HEK293 (cell line): ENCODE measurements around the gene RNF222.
A peak's percentile ranks its signal among the peaks of the same experiment; 100 is the strongest.

Experiments
- CTCF ChIA-PET: fragments of 350-600 bp; formaldehyde crosslinking; extraction: SDS; loops from one replicate; lab custom pipeline; 2021; ENCODE audit warnings: antibody characterized with exemption; lab: Yijun Ruan, JAX
- POLR2A ChIA-PET: fragments of 300-600 bp; formaldehyde crosslinking; extraction: SDS; loops from one replicate; lab custom pipeline; 2020; ENCODE audit warnings: antibody characterized with exemption, inconsistent platforms; lab: Yijun Ruan, JAX
- H3K27ac ChIP-seq: fragments of 200-500 bp; sonication (Bioruptor generic); 2 replicates; pipeline ENCODE4 v1.5.1; 2014; ENCODE audit warnings: low read depth, low read length, control low read depth, inconsistent platforms; ENCODE audit errors: extremely low read depth
- H3K36me3 ChIP-seq, 2 experiments: fragments of 200-500 bp in 1 of 2; sonication (Bioruptor generic) in 1 of 2; 1 replicate in 1 of 2; 2 replicates in 1 of 2; pipeline ENCODE4 v1.5.1; 2014 to 2017; ENCODE audit warnings: inconsistent platforms in 2 of 2, low read length in 2 of 2; ENCODE audit not compliant: control insufficient read depth in 2 of 2, insufficient read depth in 1 of 2
- H3K4me1 ChIP-seq: fragments of 200-500 bp; sonication (Bioruptor generic); 2 replicates; pipeline ENCODE4 v1.5.1; 2014; ENCODE audit warnings: mild to moderate bottlenecking, low read length, inconsistent platforms; ENCODE audit not compliant: control insufficient read depth, insufficient read depth
- H3K4me3 ChIP-seq: 2 replicates; pipeline ENCODE4 v1.5.1; 2011; ENCODE audit warnings: low read depth, mild to moderate bottlenecking, control low read depth, low read length, moderate library complexity
- H3K9me3 ChIP-seq: fragments of 200-500 bp; sonication (Bioruptor generic); 2 replicates; pipeline ENCODE4 v1.5.1; 2014; ENCODE audit warnings: low read depth, low read length, inconsistent platforms; ENCODE audit not compliant: control insufficient read depth, insufficient read depth
- BCL11B ChIP-seq: fragments of 450-650 bp; formaldehyde crosslinking; IDR thresholded peaks from 2 replicates; pipeline ENCODE4 v1.5.1; 2016; ENCODE audit warnings: low read depth, missing biosample characterization, missing genetic modification characterization
- HOXC10 ChIP-seq: sonication (generic); formaldehyde crosslinking; IDR thresholded peaks from 2 replicates; pipeline ENCODE4 v1.8.1; 2023; ENCODE audit warnings: mild to moderate bottlenecking, missing genetic modification reagents
- KLF10 ChIP-seq: fragments of 450-650 bp; IDR thresholded peaks from 2 replicates; pipeline ENCODE4 v1.5.1; 2018; ENCODE audit warnings: missing biosample characterization, mild to moderate bottlenecking, missing genetic modification characterization
- RBAK ChIP-seq: fragments of 450-650 bp; formaldehyde crosslinking; IDR thresholded peaks from 2 replicates; pipeline ENCODE4 v1.5.1; 2016; ENCODE audit warnings: missing biosample characterization, missing genetic modification characterization
- TRIM28 ChIP-seq: IDR thresholded peaks from 2 replicates; pipeline ENCODE4 v1.6.1; 2011; ENCODE audit warnings: low read length, control low read depth, borderline replicate concordance
- ZBTB1 ChIP-seq: fragments of 450-650 bp; formaldehyde crosslinking; IDR thresholded peaks from 2 replicates; pipeline ENCODE4 v1.5.1; 2016; ENCODE audit warnings: missing biosample characterization, missing genetic modification characterization
- ZNF214 ChIP-seq: fragments of 450-650 bp; formaldehyde crosslinking; IDR thresholded peaks from 2 replicates; pipeline ENCODE4 v1.5.1; 2017; ENCODE audit warnings: missing biosample characterization, mild to moderate bottlenecking, missing genetic modification characterization, borderline replicate concordance
- ZNF266 ChIP-seq: fragments of 450-650 bp; formaldehyde crosslinking; IDR thresholded peaks from 2 replicates; pipeline ENCODE4 v1.5.1; 2016; ENCODE audit warnings: missing biosample characterization, missing genetic modification characterization, low read depth
- ZNF404 ChIP-seq: fragments of 450-650 bp; formaldehyde crosslinking; IDR thresholded peaks from 2 replicates; pipeline ENCODE4 v1.5.1; 2017; ENCODE audit warnings: missing biosample characterization, missing genetic modification characterization
- ZNF654 ChIP-seq: fragments of 450-650 bp; formaldehyde crosslinking; IDR thresholded peaks from 2 replicates; pipeline ENCODE4 v1.5.1; 2016; ENCODE audit warnings: low read depth, missing biosample characterization, missing genetic modification characterization
- ZNF791 ChIP-seq: fragments of 450-650 bp; formaldehyde crosslinking; IDR thresholded peaks from 2 replicates; pipeline ENCODE4 v1.5.1; 2016; ENCODE audit warnings: missing biosample characterization, missing genetic modification characterization
- ZNF843 ChIP-seq: fragments of 450-650 bp; formaldehyde crosslinking; IDR thresholded peaks from 2 replicates; pipeline ENCODE4 v1.5.1; 2016; ENCODE audit warnings: missing biosample characterization, missing genetic modification characterization
- TF ChIP-seq, protein P1 (sequence below): fragments of 450-650 bp; formaldehyde crosslinking; IDR thresholded peaks from 2 replicates; pipeline ENCODE4 v1.5.1; 2016; ENCODE audit warnings: missing biosample characterization, missing genetic modification characterization
- TF ChIP-seq, protein P2 (sequence below): fragments of 450-650 bp; formaldehyde crosslinking; optimal IDR thresholded peaks from 2 replicates; pipeline ENCODE3; 2016; ENCODE audit warnings: missing biosample characterization, mild to moderate bottlenecking, missing genetic modification characterization
- TF ChIP-seq, protein P3 (sequence below): fragments of 450-650 bp; formaldehyde crosslinking; IDR thresholded peaks from 2 replicates; pipeline ENCODE4 v1.5.1; 2017; ENCODE audit warnings: missing biosample characterization, missing genetic modification characterization
- TF ChIP-seq, protein P4 (sequence below): fragments of 450-650 bp; formaldehyde crosslinking; IDR thresholded peaks from 2 replicates; pipeline ENCODE4 v1.5.1; 2017; ENCODE audit warnings: missing biosample characterization, mild to moderate bottlenecking, missing genetic modification characterization, moderate library complexity
- TF ChIP-seq, protein P5 (sequence below): fragments of 450-650 bp; formaldehyde crosslinking; IDR thresholded peaks from 2 replicates; pipeline ENCODE4 v1.5.1; 2016; ENCODE audit warnings: missing biosample characterization, missing genetic modification characterization
- TF ChIP-seq, protein P6 (sequence below): sonication (generic); formaldehyde crosslinking; IDR thresholded peaks from 2 replicates; pipeline ENCODE4 v1.8.1; 2022; ENCODE audit warnings: mild to moderate bottlenecking, moderate library complexity, missing genetic modification reagents

Gene RNF222

DNA sequence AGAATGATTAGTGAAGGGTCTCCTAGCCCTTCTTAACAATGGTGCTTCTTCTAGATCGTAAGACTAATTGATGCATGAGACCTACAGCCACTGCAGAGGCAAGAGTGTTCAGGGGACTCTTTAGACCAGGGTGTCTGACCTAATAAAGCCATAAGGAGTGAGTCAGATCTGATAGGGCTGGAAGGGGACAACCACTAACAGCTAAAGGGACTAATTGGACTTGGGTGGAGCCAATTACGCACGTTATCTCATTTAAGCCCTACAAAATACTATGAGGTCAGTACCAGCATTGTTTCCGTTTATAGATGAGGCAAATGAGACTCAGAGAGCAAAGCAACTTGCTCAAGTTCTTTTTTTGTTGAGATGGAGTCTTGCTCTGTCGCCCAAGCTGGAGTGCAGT, 14.5 kb upstream of the RNF222 start (continued):
- TF ChIP-seq, protein P1, sequence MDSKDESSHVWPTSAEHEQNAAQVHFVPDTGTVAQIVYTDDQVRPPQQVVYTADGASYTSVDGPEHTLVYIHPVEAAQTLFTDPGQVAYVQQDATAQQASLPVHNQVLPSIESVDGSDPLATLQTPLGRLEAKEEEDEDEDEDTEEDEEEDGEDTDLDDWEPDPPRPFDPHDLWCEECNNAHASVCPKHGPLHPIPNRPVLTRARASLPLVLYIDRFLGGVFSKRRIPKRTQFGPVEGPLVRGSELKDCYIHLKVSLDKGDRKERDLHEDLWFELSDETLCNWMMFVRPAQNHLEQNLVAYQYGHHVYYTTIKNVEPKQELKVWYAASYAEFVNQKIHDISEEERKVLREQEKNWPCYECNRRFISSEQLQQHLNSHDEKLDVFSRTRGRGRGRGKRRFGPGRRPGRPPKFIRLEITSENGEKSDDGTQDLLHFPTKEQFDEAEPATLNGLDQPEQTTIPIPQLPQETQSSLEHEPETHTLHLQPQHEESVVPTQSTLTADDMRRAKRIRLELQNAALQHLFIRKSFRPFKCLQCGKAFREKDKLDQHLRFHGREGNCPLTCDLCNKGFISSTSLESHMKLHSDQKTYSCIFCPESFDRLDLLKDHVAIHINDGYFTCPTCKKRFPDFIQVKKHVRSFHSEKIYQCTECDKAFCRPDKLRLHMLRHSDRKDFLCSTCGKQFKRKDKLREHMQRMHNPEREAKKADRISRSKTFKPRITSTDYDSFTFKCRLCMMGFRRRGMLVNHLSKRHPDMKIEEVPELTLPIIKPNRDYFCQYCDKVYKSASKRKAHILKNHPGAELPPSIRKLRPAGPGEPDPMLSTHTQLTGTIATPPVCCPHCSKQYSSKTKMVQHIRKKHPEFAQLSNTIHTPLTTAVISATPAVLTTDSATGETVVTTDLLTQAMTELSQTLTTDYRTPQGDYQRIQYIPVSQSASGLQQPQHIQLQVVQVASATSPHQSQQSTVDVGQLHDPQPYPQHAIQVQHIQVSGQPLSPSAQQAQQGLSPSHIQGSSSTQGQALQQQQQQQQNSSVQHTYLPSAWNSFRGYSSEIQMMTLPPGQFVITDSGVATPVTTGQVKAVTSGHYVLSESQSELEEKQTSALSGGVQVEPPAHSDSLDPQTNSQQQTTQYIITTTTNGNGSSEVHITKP (tag by site-specific recombination), result peak; percentile 43; the same call in 1 of the 2 replicates

DNA sequence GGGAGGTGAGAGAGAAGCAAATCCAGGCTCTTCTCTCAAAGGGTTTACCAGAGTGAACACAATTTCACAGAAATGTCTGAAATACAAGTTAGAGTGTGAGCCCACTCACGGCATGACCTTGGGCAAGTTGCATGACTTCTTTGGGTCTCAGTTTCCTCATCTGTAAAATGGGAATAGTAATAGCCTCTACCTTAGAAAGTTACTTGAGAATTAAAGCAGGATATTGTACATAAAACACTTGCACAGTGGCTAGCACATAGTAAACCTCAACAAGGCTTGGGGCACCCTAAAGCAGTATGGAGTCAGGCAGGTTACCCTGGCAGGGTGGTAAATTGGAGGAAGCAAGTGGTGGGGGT, 13.2 kb upstream of the RNF222 start:
- no peak overlapping the region for H3K27ac ChIP-seq
- no peak overlapping the region for H3K4me3 ChIP-seq
- TF ChIP-seq ZNF214 (tag by site-specific recombination), result no peak
- TF ChIP-seq, protein P2, sequence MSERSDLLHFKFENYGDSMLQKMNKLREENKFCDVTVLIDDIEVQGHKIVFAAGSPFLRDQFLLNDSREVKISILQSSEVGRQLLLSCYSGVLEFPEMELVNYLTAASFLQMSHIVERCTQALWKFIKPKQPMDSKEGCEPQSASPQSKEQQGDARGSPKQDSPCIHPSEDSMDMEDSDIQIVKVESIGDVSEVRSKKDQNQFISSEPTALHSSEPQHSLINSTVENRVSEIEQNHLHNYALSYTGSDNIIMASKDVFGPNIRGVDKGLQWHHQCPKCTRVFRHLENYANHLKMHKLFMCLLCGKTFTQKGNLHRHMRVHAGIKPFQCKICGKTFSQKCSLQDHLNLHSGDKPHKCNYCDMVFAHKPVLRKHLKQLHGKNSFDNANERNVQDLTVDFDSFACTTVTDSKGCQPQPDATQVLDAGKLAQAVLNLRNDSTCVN (tag by site-specific recombination), result peak; percentile 4
- TF ChIP-seq, all 188 proteins: peak for 1
- POLR2A ChIA-PET, result interaction anchor here (2.6 kb wide), 1 partner anchor 25 kb away, joined by 20 read pairs; the partner anchor contains the start of gene NDEL1
- Histone ChIP-seq H3K36me3 (no peaks in the 10 kb centered on the region), H3K9me3 (no peaks in the 10 kb centered on the region), H3K4me1 (no peaks in the 10 kb centered on the region)
- CTCF ChIA-PET, result interaction anchor here (0.6 to 2.6 kb wide), 30 partner anchors 9 to 1833 kb away, joined by 3 to 28 read pairs (median 5); partner anchors contain the start of genes KRABD2 and RPL26

DNA sequence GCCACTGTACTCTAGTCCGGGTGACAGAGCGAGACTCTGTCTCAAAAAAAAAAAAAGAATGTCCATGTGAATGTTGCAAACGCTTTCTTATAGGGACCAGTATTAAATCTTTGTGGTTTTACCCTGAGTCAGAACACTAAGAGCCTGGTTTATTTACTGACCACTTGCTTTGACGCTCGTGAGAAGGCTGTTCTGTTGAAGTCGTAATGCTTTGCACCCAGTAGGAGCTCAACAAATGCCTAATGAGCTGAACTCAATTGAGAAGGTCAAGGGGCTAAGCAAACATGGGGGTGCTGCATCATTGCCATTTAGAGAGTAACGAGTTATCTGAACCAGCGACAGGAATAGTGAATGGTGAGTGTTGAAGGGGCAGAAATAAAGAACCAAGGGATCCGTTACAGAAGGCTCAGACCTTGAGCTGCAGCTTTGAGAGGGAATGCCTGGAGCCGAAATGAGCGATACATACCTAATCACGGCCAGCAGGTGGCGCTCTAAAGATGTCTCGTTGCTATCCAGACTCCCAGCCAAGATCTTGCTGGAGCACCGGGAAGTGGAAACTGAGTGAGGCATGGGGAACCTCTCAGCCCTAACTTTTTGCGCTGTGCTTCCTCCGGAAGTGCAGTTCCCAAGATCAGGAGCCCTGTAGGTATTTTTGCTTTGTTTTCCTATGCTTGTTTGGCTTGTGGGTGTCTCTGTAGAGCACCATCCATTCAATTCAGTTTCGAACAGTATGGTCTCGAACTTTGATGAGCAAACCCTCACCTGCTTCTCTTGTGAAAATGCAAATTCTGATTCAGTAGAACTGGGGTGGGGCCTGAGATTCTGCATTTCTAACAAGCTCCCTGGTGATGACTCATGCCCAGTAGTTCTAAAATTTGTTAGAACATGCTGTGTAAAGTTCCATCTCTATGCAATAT, 12.6 kb upstream of the RNF222 start:
- no peaks in the 10 kb centered on the region for H3K9me3 ChIP-seq
- H3K36me3 ChIP-seq, result no peaks in the 10 kb centered on the region
- ChIA-PET CTCF (interaction anchor here (0.6 to 2.6 kb wide), 43 partner anchors 8 to 1833 kb away, joined by 3 to 28 read pairs (median 4); partner anchors contain the start of genes KRABD2, NDEL1 and RPL26), POLR2A (interaction anchor here (1.1 to 2.6 kb wide), 2 partner anchors 26 to 220 kb away, joined by 3 to 20 read pairs; partner anchors contain the start of genes MYH10 and NDEL1)
- H3K4me3 ChIP-seq, result no peak overlapping the region
- no peaks in the 10 kb centered on the region for H3K4me1 ChIP-seq
- H3K27ac ChIP-seq, result no peak overlapping the region
- TF ChIP-seq, protein P2 (tag by site-specific recombination), result no peak
- TF ChIP-seq, protein P3, sequence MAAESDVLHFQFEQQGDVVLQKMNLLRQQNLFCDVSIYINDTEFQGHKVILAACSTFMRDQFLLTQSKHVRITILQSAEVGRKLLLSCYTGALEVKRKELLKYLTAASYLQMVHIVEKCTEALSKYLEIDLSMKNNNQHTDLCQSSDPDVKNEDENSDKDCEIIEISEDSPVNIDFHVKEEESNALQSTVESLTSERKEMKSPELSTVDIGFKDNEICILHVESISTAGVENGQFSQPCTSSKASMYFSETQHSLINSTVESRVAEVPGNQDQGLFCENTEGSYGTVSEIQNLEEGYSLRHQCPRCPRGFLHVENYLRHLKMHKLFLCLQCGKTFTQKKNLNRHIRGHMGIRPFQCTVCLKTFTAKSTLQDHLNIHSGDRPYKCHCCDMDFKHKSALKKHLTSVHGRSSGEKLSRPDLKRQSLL (tag by site-specific recombination), result peak; percentile 80
- TF ChIP-seq ZNF654 (tag by site-specific recombination) (peak; percentile 91), TRIM28 (peak; percentile 59; the same call in 1 of the 2 replicates), BCL11B (no peak), ZNF843 (tag by site-specific recombination) (no peak), ZBTB1 (no peak), HOXC10 (no peak), ZNF791 (tag by site-specific recombination) (no peak), RBAK (tag by site-specific recombination) (no peak), ZNF266 (tag by site-specific recombination) (no peak), KLF10 (tag by site-specific recombination) (no peak), ZNF404 (tag by site-specific recombination) (no peak)
- TF ChIP-seq, protein P4, sequence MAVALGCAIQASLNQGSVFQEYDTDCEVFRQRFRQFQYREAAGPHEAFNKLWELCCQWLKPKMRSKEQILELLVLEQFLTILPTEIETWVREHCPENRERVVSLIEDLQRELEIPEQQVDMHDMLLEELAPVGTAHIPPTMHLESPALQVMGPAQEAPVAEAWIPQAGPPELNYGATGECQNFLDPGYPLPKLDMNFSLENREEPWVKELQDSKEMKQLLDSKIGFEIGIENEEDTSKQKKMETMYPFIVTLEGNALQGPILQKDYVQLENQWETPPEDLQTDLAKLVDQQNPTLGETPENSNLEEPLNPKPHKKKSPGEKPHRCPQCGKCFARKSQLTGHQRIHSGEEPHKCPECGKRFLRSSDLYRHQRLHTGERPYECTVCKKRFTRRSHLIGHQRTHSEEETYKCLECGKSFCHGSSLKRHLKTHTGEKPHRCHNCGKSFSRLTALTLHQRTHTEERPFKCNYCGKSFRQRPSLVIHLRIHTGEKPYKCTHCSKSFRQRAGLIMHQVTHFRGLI, result no peak
- TF ChIP-seq, protein P5, sequence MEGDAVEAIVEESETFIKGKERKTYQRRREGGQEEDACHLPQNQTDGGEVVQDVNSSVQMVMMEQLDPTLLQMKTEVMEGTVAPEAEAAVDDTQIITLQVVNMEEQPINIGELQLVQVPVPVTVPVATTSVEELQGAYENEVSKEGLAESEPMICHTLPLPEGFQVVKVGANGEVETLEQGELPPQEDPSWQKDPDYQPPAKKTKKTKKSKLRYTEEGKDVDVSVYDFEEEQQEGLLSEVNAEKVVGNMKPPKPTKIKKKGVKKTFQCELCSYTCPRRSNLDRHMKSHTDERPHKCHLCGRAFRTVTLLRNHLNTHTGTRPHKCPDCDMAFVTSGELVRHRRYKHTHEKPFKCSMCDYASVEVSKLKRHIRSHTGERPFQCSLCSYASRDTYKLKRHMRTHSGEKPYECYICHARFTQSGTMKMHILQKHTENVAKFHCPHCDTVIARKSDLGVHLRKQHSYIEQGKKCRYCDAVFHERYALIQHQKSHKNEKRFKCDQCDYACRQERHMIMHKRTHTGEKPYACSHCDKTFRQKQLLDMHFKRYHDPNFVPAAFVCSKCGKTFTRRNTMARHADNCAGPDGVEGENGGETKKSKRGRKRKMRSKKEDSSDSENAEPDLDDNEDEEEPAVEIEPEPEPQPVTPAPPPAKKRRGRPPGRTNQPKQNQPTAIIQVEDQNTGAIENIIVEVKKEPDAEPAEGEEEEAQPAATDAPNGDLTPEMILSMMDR (tag by site-specific recombination), result peak; percentile 71
- TF ChIP-seq, protein P6, sequence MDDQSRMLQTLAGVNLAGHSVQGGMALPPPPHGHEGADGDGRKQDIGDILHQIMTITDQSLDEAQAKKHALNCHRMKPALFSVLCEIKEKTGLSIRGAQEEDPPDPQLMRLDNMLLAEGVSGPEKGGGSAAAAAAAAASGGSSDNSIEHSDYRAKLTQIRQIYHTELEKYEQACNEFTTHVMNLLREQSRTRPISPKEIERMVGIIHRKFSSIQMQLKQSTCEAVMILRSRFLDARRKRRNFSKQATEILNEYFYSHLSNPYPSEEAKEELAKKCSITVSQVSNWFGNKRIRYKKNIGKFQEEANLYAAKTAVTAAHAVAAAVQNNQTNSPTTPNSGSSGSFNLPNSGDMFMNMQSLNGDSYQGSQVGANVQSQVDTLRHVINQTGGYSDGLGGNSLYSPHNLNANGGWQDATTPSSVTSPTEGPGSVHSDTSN, result no peak
